HepG2 (cell line): ENCODE results near the gene MRPL51. TPM values are rescaled to one million over a fixed set of nuclear protein-coding genes. Genes with fewer than 3 reads are reported as not detected.

Experiments used
- AGO2 ChIP-seq: fragments of 200-400 bp; formaldehyde crosslinking; optimal IDR thresholded peaks from 2 replicates; pipeline ENCODE3; 2017; ENCODE audit warnings: mild to moderate bottlenecking, low read depth, low read length, moderate library complexity
- BORCS8-MEF2B ChIP-seq: sonication (generic); formaldehyde crosslinking; IDR thresholded peaks from 2 replicates; pipeline ENCODE4 v1.8.0; 2022; ENCODE audit warnings: mild to moderate bottlenecking, missing genetic modification reagents
- CHD4 ChIP-seq: fragments of 200-600 bp; sonication (generic); IDR thresholded peaks from 2 replicates; pipeline ENCODE4 v1.7.0; 2017; ENCODE audit warnings: mild to moderate bottlenecking, low read length, borderline replicate concordance
- FOXA3 ChIP-seq: IDR thresholded peaks from 2 replicates; pipeline ENCODE4 v1.6.1; 2016; ENCODE audit warnings: missing genetic modification reagents, missing compliant biosample characterization
- HDAC1 ChIP-seq: sonication (generic); formaldehyde crosslinking; IDR thresholded peaks from 2 replicates; pipeline ENCODE4 v1.5.1; 2020; ENCODE audit warnings: mild to moderate bottlenecking, missing genetic modification reagents
- JUNB ChIP-seq: sonication (generic); formaldehyde crosslinking; IDR thresholded peaks from 2 replicates; pipeline ENCODE4 v1.8.0; 2022; ENCODE audit warnings: missing genetic modification reagents, mild to moderate bottlenecking, borderline replicate concordance
- KAT8 ChIP-seq: IDR thresholded peaks from 2 replicates; pipeline ENCODE4 v1.6.1; 2016; ENCODE audit warnings: missing genetic modification reagents, missing compliant biosample characterization
- KLF15 ChIP-seq: sonication (generic); formaldehyde crosslinking; IDR thresholded peaks from 2 replicates; pipeline ENCODE4 v1.8.1; 2023; ENCODE audit warnings: borderline replicate concordance, mild to moderate bottlenecking, inconsistent platforms, missing genetic modification reagents, mixed read lengths
- PTBP1 ChIP-seq: fragments of 200-400 bp; formaldehyde crosslinking; IDR thresholded peaks from 2 replicates; pipeline ENCODE4 v1.6.1; 2018; ENCODE audit warnings: low read length, low read depth; ENCODE audit not compliant: poor library complexity, severe bottlenecking
- RERE ChIP-seq: IDR thresholded peaks from 2 replicates; pipeline ENCODE4 v1.6.1; 2016; ENCODE audit warnings: low read depth, missing genetic modification reagents, missing compliant biosample characterization
- SOX13 ChIP-seq, 3 experiments: fragments of 450-650 bp in 1 of 3; sonication (generic) in 1 of 3; formaldehyde crosslinking in 1 of 3; IDR thresholded peaks in 2 of 3; conservative IDR thresholded peaks in 1 of 3; 2 replicates each; pipeline versions ENCODE4 v1.5.0 to v1.6.1; 2016 to 2020; ENCODE audit warnings: antibody characterized with exemption in 1 of 3, mild to moderate bottlenecking in 1 of 3, missing compliant biosample characterization in 1 of 3, missing genetic modification reagents in 1 of 3, moderate library complexity in 1 of 3
- YEATS4 ChIP-seq: sonication (generic); formaldehyde crosslinking; IDR thresholded peaks from 2 replicates; pipeline ENCODE4 v1.4.0; 2020; ENCODE audit warnings: missing genetic modification reagents, borderline replicate concordance
- ZIK1 ChIP-seq: sonication (generic); formaldehyde crosslinking; IDR thresholded peaks from 2 replicates; pipeline ENCODE4 v1.5.0; 2020; ENCODE audit warnings: mild to moderate bottlenecking, low read depth, missing genetic modification reagents, borderline replicate concordance
- ZNF235 ChIP-seq: sonication (generic); formaldehyde crosslinking; IDR thresholded peaks from 2 replicates; pipeline ENCODE4 v1.8.1; 2023; ENCODE audit warnings: mild to moderate bottlenecking, missing genetic modification reagents, borderline replicate concordance
- ZNF275 ChIP-seq: sonication (generic); formaldehyde crosslinking; IDR thresholded peaks from 2 replicates; pipeline ENCODE4 v1.8.0; 2022; ENCODE audit warnings: missing genetic modification reagents, mild to moderate bottlenecking, inconsistent platforms, borderline replicate concordance
- ZNF30 ChIP-seq: sonication (generic); formaldehyde crosslinking; IDR thresholded peaks from 2 replicates; pipeline ENCODE4 v1.5.0; 2020; ENCODE audit warnings: mild to moderate bottlenecking, missing genetic modification reagents
- ZNF7 ChIP-seq: IDR thresholded peaks from 2 replicates; pipeline ENCODE4 v1.6.1; 2016; ENCODE audit warnings: missing biosample characterization, missing genetic modification reagents
- ZNF777 ChIP-seq: sonication (generic); formaldehyde crosslinking; IDR thresholded peaks from 2 replicates; pipeline ENCODE4 v1.4.0; 2020; ENCODE audit warnings: missing genetic modification reagents
- ZNF83 ChIP-seq: sonication (generic); formaldehyde crosslinking; IDR thresholded peaks from 2 replicates; pipeline ENCODE4 v1.4.0; 2020; ENCODE audit warnings: missing genetic modification reagents, mild to moderate bottlenecking, borderline replicate concordance
- polyA plus RNA-seq, 8 experiments: library from polyadenylated mRNA; depleted of rRNA in 3 of 8; stranded (reverse) in 7 of 8; unstranded in 1 of 8; fragments of >200 nt; fragmentation: Illumina TruSeq in 4 of 8; extraction: Trizol in 4 of 8; gene quantifications; 2 replicates each; pipeline versions ENCODE4 v1.2.1 to v1.2.3, GENCODE V29; 2011 to 2016; ENCODE audit warnings: low read depth in 4 of 8, missing spikeins in 1 of 8, mixed read lengths in 1 of 8; ENCODE audit not compliant: insufficient read depth in 1 of 8
- total RNA-seq, 5 experiments: library from RNA; depleted of rRNA; stranded (reverse); fragments of >200 nt; fragmentation: Illumina TruSeq; extraction: Trizol; gene quantifications; 2 replicates each; pipeline ENCODE4 v1.2.3, GENCODE V29; 2016; ENCODE audit warnings: low read depth in 1 of 5

MRPL51 gene
- total and polyA plus RNA-seq, 2 of the 13 experiments (the other 11 are each of a cell fraction or from before 2014, with no cell fraction given), result 64.8 to 278 TPM

- TF ChIP-seq RERE (CRISPR knock-in tag), result no peak; the same call in 1 of the 2 replicates
- no peak; the same call in 1 of the 2 replicates for TF ChIP-seq CHD4
- no peak; the same call in 1 of the 2 replicates for TF ChIP-seq FOXA3
- TF ChIP-seq ZNF275 (CRISPR knock-in tag), result peak; percentile 71
- TF ChIP-seq PTBP1, result peak; percentile 62
- TF ChIP-seq HDAC1, result peak; percentile 85
- peak; percentile 53; the same call in 1 of the 2 replicates for TF ChIP-seq ZNF235
- TF ChIP-seq ZNF83 (CRISPR knock-in tag), result peak; percentile 83; the same call in 1 of the 2 replicates
- peak; percentile 31 for TF ChIP-seq AGO2
- TF ChIP-seq BORCS8-MEF2B (CRISPR knock-in tag), result peak; percentile 78
- peak; percentile 11; the same call in 1 of the 2 replicates for TF ChIP-seq JUNB (CRISPR knock-in tag)
- peak; percentile 54 for TF ChIP-seq ZNF7
- TF ChIP-seq YEATS4, result peak; percentile 73; the same call in 1 of the 2 replicates
- TF ChIP-seq ZIK1, result 0 out of 2 replicates have a peak, but pooled peaks have one; percentile 71
- peak; percentile 52 for TF ChIP-seq KAT8
- TF ChIP-seq SOX13 (IDR thresholded peaks at IDR 0.05), result peak; percentile 63; the same call in 1 of the 2 replicates
- 0 out of 4 replicates have a peak, but pooled peaks of 1 of the 2 experiments have one; percentile 48 for TF ChIP-seq SOX13 (CRISPR knock-in tag; conservative IDR thresholded peaks at IDR 0.05 in 1 of 2, IDR thresholded peaks at IDR 0.05 in 1 of 2)
- TF ChIP-seq KLF15 (CRISPR knock-in tag), result peak; percentile 51; the same call in 1 of the 2 replicates
- 0 out of 2 replicates have a peak, but pooled peaks have one; percentile 31 for TF ChIP-seq ZNF30 (CRISPR knock-in tag)
- TF ChIP-seq ZNF777 (CRISPR knock-in tag), result peak; percentile 95
Observed at GRCh38 chr12:6533923-6534694, 41.0 kb upstream of the MRPL51 start, which contains the start of gene GAPDH (continued).
